GM12864 (cell line): ENCODE measurements around the gene THBS1.

Source experiments
- DNase-seq: peaks from one replicate; pipeline ENCODE4 v3.0.0-alpha.2; 2011; ENCODE audit warnings: low read depth
- H3K4me3 ChIP-seq: 2 replicates; pipeline ENCODE4 v1.5.1; 2011; ENCODE audit warnings: mild to moderate bottlenecking, low read depth, low read length, control low read depth
- CTCF ChIP-seq: IDR thresholded peaks from 2 replicates; pipeline ENCODE4 v1.5.1; 2011; ENCODE audit warnings: low read depth, mild to moderate bottlenecking, moderate library complexity, low read length, control low read depth, inconsistent platforms; ENCODE audit errors: missing control alignments

Gene THBS1

DNA sequence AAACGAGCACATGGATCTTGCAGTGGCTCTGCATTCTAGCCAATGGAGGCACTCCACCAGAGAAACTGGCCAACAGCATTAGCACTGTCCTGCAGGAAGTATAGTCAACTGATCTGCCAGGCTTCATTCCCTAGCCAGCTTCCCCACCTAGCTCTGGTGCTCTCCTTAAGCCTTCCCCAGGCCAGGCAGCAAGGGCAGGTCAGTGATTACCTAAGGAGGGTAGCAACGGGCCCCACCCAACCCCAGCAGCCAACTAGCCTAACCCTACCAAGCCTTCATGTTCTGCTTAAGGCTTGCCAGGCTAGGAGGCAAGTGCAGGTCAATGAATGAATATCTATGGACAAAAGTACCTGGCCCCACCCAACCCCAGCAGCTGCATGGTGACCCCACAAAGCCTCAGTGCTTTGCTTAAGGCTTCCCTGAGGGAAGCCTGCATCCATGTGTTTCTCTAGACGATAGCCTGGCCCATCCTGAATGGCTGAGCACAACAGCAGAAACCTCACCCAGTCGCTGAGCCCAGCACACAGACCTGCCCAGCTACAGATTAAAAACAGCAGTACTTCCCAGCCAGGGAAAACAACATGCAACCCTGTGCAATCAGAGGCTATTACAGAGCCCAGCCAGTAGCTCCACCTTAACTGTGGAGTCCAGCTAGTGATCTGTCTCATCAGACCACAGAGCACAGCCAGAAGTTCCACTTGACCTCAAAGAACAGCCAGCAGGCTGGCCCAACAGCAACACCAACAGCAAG, 28.5 kb downstream of the THBS1 start:
- no peak overlapping the region for H3K4me3 ChIP-seq
- no peak for TF ChIP-seq CTCF
- DNase-seq = no peak

DNA sequence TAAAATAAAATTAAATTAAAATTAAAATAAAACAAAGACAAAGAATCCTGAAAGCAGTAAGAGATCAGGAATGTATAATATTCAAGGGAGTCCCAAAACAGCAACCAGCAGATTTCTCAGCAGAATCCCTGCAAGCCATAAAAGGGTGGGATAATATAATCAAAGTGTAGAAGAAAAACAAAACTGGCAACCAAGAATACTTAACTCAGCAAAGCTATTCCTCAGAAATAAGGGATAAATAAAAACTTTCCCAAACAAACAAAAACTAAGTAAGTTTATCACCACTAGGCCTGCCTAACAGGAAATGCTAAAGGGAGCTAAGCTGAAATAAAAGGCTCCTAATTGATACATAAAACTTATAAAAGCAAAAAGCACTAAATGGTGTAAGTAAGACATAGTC, 29.8 kb downstream of the THBS1 start:
- TF ChIP-seq CTCF = no peak
- no peak for DNase-seq

DNA sequence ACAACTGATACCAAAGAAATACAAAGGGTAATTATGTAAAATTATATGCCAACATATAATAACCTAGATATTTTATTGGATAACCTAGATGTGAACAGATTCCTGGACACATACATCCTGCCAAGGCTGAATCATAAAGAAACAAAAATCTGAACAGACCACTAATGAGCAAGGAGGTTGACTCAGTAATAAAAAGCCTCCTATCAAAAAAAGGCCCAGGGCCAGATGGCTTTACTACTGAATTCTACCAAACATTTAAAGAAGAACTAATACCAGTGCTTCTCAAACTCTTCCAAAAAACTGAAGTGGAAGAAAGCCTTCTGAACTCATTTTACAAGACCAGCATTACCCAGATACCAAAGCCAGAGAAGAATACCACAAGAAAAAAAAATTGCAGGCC, 32.4 kb downstream of the THBS1 start:
- H3K4me3 ChIP-seq = no peak overlapping the region
- TF ChIP-seq CTCF = no peak
- no peak for DNase-seq

More for the DNA sequence above, 29.8 kb downstream of the THBS1 start:
- no peak overlapping the region for H3K4me3 ChIP-seq

DNA sequence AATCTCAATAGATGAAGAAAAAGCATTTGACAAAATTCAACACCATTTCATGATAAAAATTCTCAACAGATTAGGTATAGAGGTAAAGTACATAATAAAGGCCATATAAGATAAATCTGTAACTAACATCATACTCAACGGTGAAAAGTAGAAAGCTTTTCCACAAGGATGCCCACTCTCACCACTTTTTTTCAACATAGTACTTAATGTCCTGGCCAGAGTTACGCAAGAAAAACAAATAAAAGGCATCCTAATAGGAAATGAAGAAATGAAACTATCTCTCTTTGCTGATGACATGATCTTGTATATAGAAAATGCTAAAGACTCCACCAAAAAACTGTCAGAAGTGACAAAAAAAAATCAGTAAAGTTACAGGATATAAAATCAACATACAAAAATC, 33.0 kb downstream of the THBS1 start:
- H3K4me3 ChIP-seq = no peak overlapping the region
- no peak for TF ChIP-seq CTCF
- no peak for DNase-seq

DNA sequence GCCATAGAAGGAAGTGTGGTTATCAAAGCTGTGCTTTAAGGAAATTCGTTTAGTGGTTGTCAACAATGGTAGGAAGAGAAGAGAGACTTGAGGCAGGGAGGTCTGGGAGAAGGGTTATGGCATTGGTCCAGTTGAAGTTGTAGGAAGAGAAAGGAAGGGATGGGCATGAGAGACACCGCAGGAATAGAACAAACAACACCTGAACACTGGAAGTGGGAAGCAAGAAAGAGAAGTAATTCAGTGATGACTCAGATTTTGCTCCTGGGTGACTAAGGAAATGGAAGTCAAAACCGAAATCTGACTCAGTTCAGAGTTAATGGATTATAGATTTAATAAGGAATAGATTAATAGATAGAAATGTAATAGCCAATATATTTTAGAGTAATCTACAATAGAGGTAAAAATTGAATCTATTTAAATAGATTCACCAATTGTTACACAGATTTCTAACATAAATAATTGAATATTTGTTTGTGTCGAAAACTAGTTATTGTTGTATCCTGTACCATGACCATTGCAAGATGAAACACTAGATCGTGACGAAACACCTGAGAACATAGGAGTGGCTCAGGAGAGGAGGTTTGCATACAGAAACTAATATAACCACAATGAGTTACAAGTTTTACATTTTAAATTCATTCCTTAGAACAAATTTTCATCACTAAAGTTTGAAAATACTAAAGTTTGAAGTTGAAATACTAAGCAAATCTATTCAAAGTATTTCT, 36.0 kb downstream of the THBS1 start:
- H3K4me3 ChIP-seq = no peak overlapping the region
- DNase-seq = no peak
- TF ChIP-seq CTCF = no peak

DNA sequence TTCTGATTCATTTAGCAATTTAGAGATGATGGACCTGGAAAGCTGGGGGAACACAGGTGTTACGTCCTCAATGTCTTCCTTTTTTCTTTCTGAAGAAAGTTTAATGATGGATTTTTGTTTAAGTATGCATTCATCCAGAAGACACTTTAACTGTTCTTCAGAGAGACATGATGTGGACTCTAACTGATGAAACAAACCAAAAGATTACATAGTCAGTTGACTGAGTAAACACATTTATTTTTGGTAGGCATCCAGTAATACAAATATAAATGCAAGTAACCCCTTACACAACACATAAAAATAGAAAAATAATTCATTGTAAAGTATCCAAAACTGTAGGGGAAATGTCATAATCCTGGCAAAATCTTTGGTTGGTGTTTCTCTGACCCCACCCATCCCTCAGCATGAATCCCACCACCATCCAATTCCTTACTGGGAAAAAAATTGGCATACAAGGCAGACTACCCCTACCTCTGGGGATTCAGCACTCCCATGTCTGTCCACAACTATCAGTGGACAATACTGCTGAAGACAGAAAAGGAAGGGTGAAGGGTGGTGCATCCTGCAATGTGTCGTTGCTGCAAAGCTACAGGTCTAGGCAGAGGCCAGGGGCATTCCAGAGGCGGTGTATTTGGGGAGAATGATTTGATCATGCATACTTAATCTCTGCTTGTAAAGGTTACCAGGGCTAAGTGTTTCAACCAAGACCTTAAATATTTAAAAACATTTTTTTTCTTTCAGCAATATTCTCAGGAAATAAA, 37.4 kb downstream of the THBS1 start:
- TF ChIP-seq CTCF = no peak
- no peak overlapping the region for H3K4me3 ChIP-seq
- DNase-seq = no peak
